HG03442 (cell line): ENCODE data around the gene STON2.
"Not testable (repeated sequence)": the region's sequence is repeated elsewhere in the genome, so short reads cannot be mapped to it uniquely, and the experiment has no call there.

ENCODE experiments used
- ATAC-seq: cut with Tn5 transposase; IDR thresholded peaks from one replicate; pipeline ENCODE4 v1.9.1; 2021; ENCODE audit warnings: mild to moderate bottlenecking, moderate library complexity; ENCODE audit not compliant: unreplicated experiment

STON2 gene

GRCh38 chr14:81233615-81234014 is 166.5 kb downstream of the STON2 start:
- no peak for ATAC-seq

- no peak for ATAC-seq
Measured at GRCh38 chr14:81231540-81231939, 168.6 kb downstream of the STON2 start.

GRCh38 chr14:81224222-81224621 is 175.9 kb downstream of the STON2 start:
- ATAC-seq = no peak

- ATAC-seq = not testable (repeated sequence)
Measured at GRCh38 chr14:81223788-81224187, 176.3 kb downstream of the STON2 start.

- no peak for ATAC-seq
Measured at GRCh38 chr14:81222691-81223090, 177.4 kb downstream of the STON2 start.

- no peak for ATAC-seq
Measured at GRCh38 chr14:81222126-81222525, 178.0 kb downstream of the STON2 start.

GRCh38 chr14:81221579-81222102 is 178.5 kb downstream of the STON2 start:
- no peak for ATAC-seq

- peak; percentile 75 for ATAC-seq
Measured at GRCh38 chr14:81220830-81221578, 179.1 kb downstream of the STON2 start, which contains the start of gene GTF2A1. GTF2A1 (minus strand) TSS chr14:81220959; CDS start chr14:81220518, 441 bp downstream.

GRCh38 chr14:81220580-81220829 is 179.6 kb downstream of the STON2 start:
- no peak for ATAC-seq

- ATAC-seq = no peak
Measured at GRCh38 chr14:81219759-81220579, 180.2 kb downstream of the STON2 start.

GRCh38 chr14:81219210-81219758 is 180.8 kb downstream of the STON2 start:
- peak; percentile 56 for ATAC-seq

- ATAC-seq = no peak
Measured at GRCh38 chr14:81211844-81212243, 188.3 kb downstream of the STON2 start.
